Activated CD4-positive, alpha-beta memory T cell treated with anti-CD3 and anti-CD28 coated beads, Interleukin-2, amount 10 ng/mL, durations not matched to agents 7 days and 5 days (primary cell): ENCODE measurements around the gene NPAT. TPM values are rescaled to one million over a fixed set of nuclear protein-coding genes. Genes with fewer than 3 reads are reported as not detected.

ENCODE experiments used
- CTCF ChIA-PET: fragments of 350-600 bp; sonication (Branson Sonifier 250); formaldehyde crosslinking; loops from one replicate; lab custom pipeline; 2021; ENCODE audit warnings: antibody characterized with exemption, inconsistent platforms; lab: Charles Lee
- POLR2A ChIA-PET: fragments of 350-600 bp; sonication (Branson Sonifier 250); formaldehyde crosslinking; loops from one replicate; lab custom pipeline; 2021; ENCODE audit warnings: antibody characterized with exemption; lab: Charles Lee
- DNase-seq: peaks from one replicate; pipeline ENCODE4 v3.0.0-alpha.2; 2020
- H3K27ac Mint-ChIP-seq: one replicate; pipeline ENCODE4 v1.8.0; 2021; ENCODE audit warnings: mild to moderate bottlenecking, mixed read lengths
- H3K27me3 Mint-ChIP-seq: one replicate; pipeline ENCODE4 v1.8.0; 2021; ENCODE audit warnings: mixed read lengths
- H3K36me3 Mint-ChIP-seq: one replicate; pipeline ENCODE4 v1.8.0; 2021; ENCODE audit warnings: low read depth, mixed read lengths
- H3K4me1 Mint-ChIP-seq: one replicate; pipeline ENCODE4 v1.8.0; 2021; ENCODE audit warnings: mixed read lengths
- H3K4me3 Mint-ChIP-seq: one replicate; pipeline ENCODE4 v1.8.0; 2021; ENCODE audit warnings: mild to moderate bottlenecking, mixed read lengths
- H3K9me3 Mint-ChIP-seq: one replicate; pipeline ENCODE4 v1.8.0; 2021; ENCODE audit warnings: mixed read lengths
- total RNA-seq, 2 experiments: library from RNA; stranded (reverse); gene quantifications; one replicate each; pipeline ENCODE4 v1.2.3, GENCODE V29; 2021

Gene NPAT
- total RNA-seq, 2 experiments from 2014 or later, result 36.1 to 40.9 TPM

GRCh38 chr11:108233277-108233945 lies 11.0 kb upstream of the NPAT start:
- DNase-seq, result no peak
- Mint-ChIP-seq H3K9me3 (no peaks in the 10 kb centered on the region), H3K27ac (no peak overlapping the region), H3K4me3 (no peak overlapping the region), H3K27me3 (no peaks in the 10 kb centered on the region), H3K4me1 (peaks cover 36% of the 10 kb centered on the region), H3K36me3 (peaks cover 74% of the 10 kb centered on the region)
- POLR2A ChIA-PET, result interaction anchor here (0.7 to 3.2 kb wide), 2 partner anchors 8 to 10 kb away, joined by 3 to 19 read pairs; partner anchors contain the start of genes ATM and NPAT
- CTCF ChIA-PET, result no interaction called here

- peaks cover 33% of the 10 kb centered on the region for H3K4me1 Mint-ChIP-seq
Measured at GRCh38 chr11:108228251-108228650, 5.8 kb upstream of the NPAT start.

GRCh38 chr11:108226036-108226435 lies 3.6 kb upstream of the NPAT start:
- peaks cover 51% of the 10 kb centered on the region for H3K36me3 Mint-ChIP-seq
- POLR2A ChIA-PET, result interaction anchor here (0.8 to 10.3 kb wide), 5 partner anchors 13 to 272 kb away, joined by 3 to 337 read pairs (median 5); partner anchors contain the start of genes C11orf65, CUL5 and POGLUT3
- peaks cover 31% of the 10 kb centered on the region for H3K4me1 Mint-ChIP-seq
- CTCF ChIA-PET, result interaction anchor here (1.2 to 2.2 kb wide), 2 partner anchors 11 to 20 kb away, joined by 5 to 10 read pairs; no protein-coding TSS in a partner anchor
- no peak for DNase-seq
- H3K27ac Mint-ChIP-seq, result peak overlapping the region; percentile 63
- H3K27me3 Mint-ChIP-seq, result no peaks in the 10 kb centered on the region
- no peaks in the 10 kb centered on the region for H3K9me3 Mint-ChIP-seq
- peak overlapping the region; percentile 67 for H3K4me3 Mint-ChIP-seq

More at GRCh38 chr11:108228251-108228650, 5.8 kb upstream of the NPAT start:
- no peak for DNase-seq
- POLR2A ChIA-PET, result interaction anchor here (10.3 kb wide), 1 partner anchor 11 kb away, joined by 337 read pairs; no protein-coding TSS in a partner anchor
- Mint-ChIP-seq H3K9me3 (no peaks in the 10 kb centered on the region), H3K27ac (no peak overlapping the region), H3K36me3 (peaks cover 65% of the 10 kb centered on the region), H3K27me3 (no peaks in the 10 kb centered on the region), H3K4me3 (no peak overlapping the region)
- CTCF ChIA-PET, result no interaction called here

GRCh38 chr11:108224911-108225786 lies 2.7 kb upstream of the NPAT start:
- Mint-ChIP-seq H3K9me3 (no peaks in the 10 kb centered on the region), H3K27ac (no peak overlapping the region), H3K36me3 (peaks cover 52% of the 10 kb centered on the region), H3K4me1 (peaks cover 39% of the 10 kb centered on the region), H3K4me3 (no peak overlapping the region), H3K27me3 (no peaks in the 10 kb centered on the region)
- ChIA-PET POLR2A (interaction anchor here (1.3 to 10.3 kb wide), 8 partner anchors 8 to 273 kb away, joined by 3 to 337 read pairs (median 7); partner anchors contain the start of genes C11orf65, CUL5 and POGLUT3), CTCF (interaction anchor here (1.2 to 2.2 kb wide), 3 partner anchors 12 to 217 kb away, joined by 5 to 10 read pairs (median 5); partner anchors contain the start of gene CUL5)
- peak; percentile 25 for DNase-seq

GRCh38 chr11:108224366-108224765 lies 1.9 kb upstream of the NPAT start:
- Mint-ChIP-seq H3K4me3 (no peak overlapping the region), H3K9me3 (no peaks in the 10 kb centered on the region), H3K27me3 (no peaks in the 10 kb centered on the region), H3K27ac (no peak overlapping the region), H3K36me3 (peaks cover 51% of the 10 kb centered on the region), H3K4me1 (peaks cover 43% of the 10 kb centered on the region)
- POLR2A ChIA-PET, result interaction anchor here (1.0 to 10.3 kb wide), 21 partner anchors 8 to 441 kb away, joined by 3 to 337 read pairs (median 8); partner anchors contain the start of genes ACAT1, C11orf65, CUL5 and DDX10
- no peak for DNase-seq
- CTCF ChIA-PET, result interaction anchor here (0.5 to 3.0 kb wide), 7 partner anchors 12 to 441 kb away, joined by 3 to 27 read pairs (median 3); partner anchors contain the start of genes CUL5 and DDX10

- H3K36me3 Mint-ChIP-seq, result peaks cover 51% of the 10 kb centered on the region
- no peaks in the 10 kb centered on the region for H3K27me3 Mint-ChIP-seq
- H3K4me3 Mint-ChIP-seq, result no peak overlapping the region
- ChIA-PET CTCF (interaction anchor here (0.5 to 3.0 kb wide), 11 partner anchors 13 to 798 kb away, joined by 3 to 27 read pairs (median 3); partner anchors contain the start of gene DDX10), POLR2A (interaction anchor here (0.5 to 10.3 kb wide), 26 partner anchors 9 to 441 kb away, joined by 3 to 337 read pairs (median 5); partner anchors contain the start of genes ACAT1, C11orf65, CUL5 and DDX10)
- H3K9me3 Mint-ChIP-seq, result no peaks in the 10 kb centered on the region
- H3K27ac Mint-ChIP-seq, result no peak overlapping the region
- peak; percentile 48 for DNase-seq
- peaks cover 48% of the 10 kb centered on the region for H3K4me1 Mint-ChIP-seq
Measured at GRCh38 chr11:108223348-108224149, 1.1 kb upstream of the NPAT start.

- ChIA-PET CTCF (interaction anchor here (0.7 to 3.0 kb wide), 7 partner anchors 15 to 279 kb away, joined by 3 to 27 read pairs (median 4); partner anchors contain the start of genes C11orf65 and CUL5), POLR2A (interaction anchor here (0.6 to 10.3 kb wide), 28 partner anchors 10 to 443 kb away, joined by 3 to 337 read pairs (median 5); partner anchors contain the start of genes ACAT1, C11orf65, CUL5 and DDX10)
- peaks cover 54% of the 10 kb centered on the region for H3K4me1 Mint-ChIP-seq
- no peak overlapping the region for H3K4me3 Mint-ChIP-seq
- DNase-seq, result no peak
- H3K9me3 Mint-ChIP-seq, result no peaks in the 10 kb centered on the region
- H3K27me3 Mint-ChIP-seq, result no peaks in the 10 kb centered on the region
- H3K27ac Mint-ChIP-seq, result no peak overlapping the region
- H3K36me3 Mint-ChIP-seq, result peaks cover 58% of the 10 kb centered on the region
Measured at GRCh38 chr11:108221911-108222573, 396 bp downstream of the NPAT start.

GRCh38 chr11:108221371-108221770 lies 1.1 kb downstream of the NPAT start:
- Mint-ChIP-seq H3K27ac (no peak overlapping the region), H3K9me3 (no peaks in the 10 kb centered on the region), H3K4me3 (no peak overlapping the region), H3K4me1 (peaks cover 54% of the 10 kb centered on the region), H3K36me3 (peaks cover 57% of the 10 kb centered on the region), H3K27me3 (no peaks in the 10 kb centered on the region)
- ChIA-PET POLR2A (interaction anchor here (0.8 to 10.3 kb wide), 18 partner anchors 11 to 444 kb away, joined by 3 to 337 read pairs (median 4); partner anchors contain the start of genes ACAT1, C11orf65, CUL5 and DDX10), CTCF (interaction anchor here (0.8 to 3.0 kb wide), 7 partner anchors 15 to 279 kb away, joined by 3 to 27 read pairs (median 4); partner anchors contain the start of genes C11orf65 and CUL5)
- DNase-seq, result no peak

- POLR2A ChIA-PET, result interaction anchor here (0.6 to 10.3 kb wide), 13 partner anchors 18 to 444 kb away, joined by 3 to 337 read pairs (median 4); partner anchors contain the start of genes ACAT1, CUL5 and DDX10
- H3K36me3 Mint-ChIP-seq, result peaks cover 59% of the 10 kb centered on the region
- CTCF ChIA-PET, result interaction anchor here (0.8 to 2.6 kb wide), 5 partner anchors 100 to 280 kb away, joined by 3 to 12 read pairs (median 4); partner anchors contain the start of genes C11orf65 and CUL5
- H3K4me1 Mint-ChIP-seq, result peaks cover 53% of the 10 kb centered on the region
- no peaks in the 10 kb centered on the region for H3K27me3 Mint-ChIP-seq
- DNase-seq, result no peak
- H3K9me3 Mint-ChIP-seq, result no peaks in the 10 kb centered on the region
- H3K4me3 Mint-ChIP-seq, result no peak overlapping the region
- H3K27ac Mint-ChIP-seq, result no peak overlapping the region
Measured at GRCh38 chr11:108220721-108221336, 1.6 kb downstream of the NPAT start.

- Mint-ChIP-seq H3K4me3 (peak overlapping the region; percentile 43), H3K27me3 (no peaks in the 10 kb centered on the region), H3K4me1 (peaks cover 51% of the 10 kb centered on the region), H3K36me3 (peaks cover 63% of the 10 kb centered on the region), H3K27ac (peak overlapping the region; percentile 22), H3K9me3 (no peaks in the 10 kb centered on the region)
- no peak for DNase-seq
- POLR2A ChIA-PET, result interaction anchor here (1.0 to 1.3 kb wide), 4 partner anchors 12 to 18 kb away, joined by 3 to 6 read pairs (median 4); no protein-coding TSS in a partner anchor
- CTCF ChIA-PET, result interaction anchor here (0.8 to 1.1 kb wide), 2 partner anchors 18 to 101 kb away, joined by 3 to 4 read pairs; no protein-coding TSS in a partner anchor
Measured at GRCh38 chr11:108218912-108219783, 3.3 kb downstream of the NPAT start.
